BLaER1 treated with 17β-estradiol and CSF1 and Interleukin-3, amounts not matched to agents 10 nM and 100 nM (cell line): Measurements from ENCODE around the gene OTOA.
A peak's percentile ranks its signal among the peaks of the same experiment; 100 is the strongest.
"Not testable (repeated sequence)": the region's sequence is repeated elsewhere in the genome, so short reads cannot be mapped to it uniquely, and the experiment has no call there.

Experiments
- H3K27ac ChIP-seq, 11 experiments: shearing (Covaris generic); formaldehyde crosslinking; 2 replicates each; pipeline ENCODE4 v1.8.1; 2022
- H3K27me3 ChIP-seq, 11 experiments: shearing (Covaris generic); formaldehyde crosslinking; 2 replicates each; pipeline ENCODE4 v1.8.1; 2022
- H3K36me3 ChIP-seq, 11 experiments: shearing (Covaris generic); formaldehyde crosslinking; 2 replicates each; pipeline ENCODE4 v1.8.1; 2022
- H3K4me1 ChIP-seq, 10 experiments: shearing (Covaris generic); formaldehyde crosslinking; 2 replicates each; pipeline ENCODE4 v1.8.1; 2022
- H3K4me2 ChIP-seq, 11 experiments: shearing (Covaris generic); formaldehyde crosslinking; 2 replicates each; pipeline ENCODE4 v1.8.1; 2022
- H3K4me3 ChIP-seq, 10 experiments: shearing (Covaris generic); formaldehyde crosslinking; 2 replicates each; pipeline ENCODE4 v1.8.1; 2022
- H3K9ac ChIP-seq, 11 experiments: shearing (Covaris generic); formaldehyde crosslinking; 2 replicates each; pipeline ENCODE4 v1.8.1; 2022
- H3K9me3 ChIP-seq, 11 experiments: shearing (Covaris generic); formaldehyde crosslinking; replicated peaks in 1 of 11; 2 replicates each; pipeline ENCODE4 v1.8.1; 2022
- H4K20me1 ChIP-seq, 11 experiments: shearing (Covaris generic); formaldehyde crosslinking; 2 replicates each; pipeline ENCODE4 v1.8.1; 2022
- Cebpa-rat ChIP-seq, 11 experiments: shearing (Covaris generic); IDR thresholded peaks; 2 replicates each; pipeline ENCODE4 v1.8.1; 2022

Gene OTOA

DNA sequence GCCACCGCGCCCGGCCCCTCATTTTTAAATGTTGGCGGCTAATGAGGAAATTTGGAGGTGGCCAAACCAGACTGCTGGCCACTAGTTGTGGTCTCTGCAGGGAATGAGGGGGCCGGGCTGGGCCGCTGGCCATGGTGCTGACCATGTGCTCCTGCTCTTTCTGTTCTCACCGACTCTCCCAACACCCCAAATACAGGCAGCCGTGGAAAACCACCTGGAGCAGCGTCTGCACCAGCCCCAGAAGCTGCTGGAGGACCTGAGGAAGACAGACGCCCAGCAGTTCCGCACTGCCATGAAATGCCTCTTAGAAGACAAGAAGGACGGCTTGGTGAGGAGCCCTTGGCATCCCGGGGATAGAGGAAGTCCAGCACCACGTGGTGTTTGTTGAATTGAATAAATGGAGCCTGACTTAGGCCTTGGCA, 21.3 kb downstream of the OTOA start:
- Histone ChIP-seq H3K4me3 (no peak overlapping the region), H4K20me1 (no peaks in the 10 kb centered on the region), H3K27ac (no peak overlapping the region), H3K36me3 (no peaks in the 10 kb centered on the region), H3K4me1 (peaks cover 0 to 5% (median 0%) of the 10 kb centered on the region in 10 experiments; a peak in 2 of 20 replicates), H3K9ac (no peak overlapping the region), H3K27me3 (no peaks in the 10 kb centered on the region), H3K9me3 (peaks cover 0 to 10% (median 0%) of the 10 kb centered on the region in 11 experiments; a peak in 3 of 22 replicates), H3K4me2 (0 out of 22 replicates have a peak overlapping the region, but pooled peaks of 1 of the 11 experiments have one; percentile 8)
- TF ChIP-seq Cebpa-rat (IDR thresholded peaks at IDR 0.05): no peak

- TF ChIP-seq Cebpa-rat (IDR thresholded peaks at IDR 0.05): no peak
- Histone ChIP-seq H3K4me3 (no peak overlapping the region), H3K9me3 (peaks cover 0 to 10% (median 0%) of the 10 kb centered on the region in 11 experiments; a peak in 3 of 22 replicates)
Measured at GRCh38 chr16:21689107-21689506, 25.3 kb downstream of the OTOA start.

GRCh38 chr16:21690967-21691366, 27.2 kb downstream of the OTOA start:
- H3K9ac ChIP-seq, H3K27ac ChIP-seq, H3K4me1 ChIP-seq, H4K20me1 ChIP-seq, H3K4me3 ChIP-seq, H3K36me3 ChIP-seq, H3K4me2 ChIP-seq, H3K27me3 ChIP-seq: not testable (repeated sequence)
- peaks cover 0 to 10% (median 0%) of the 10 kb centered on the region in 11 experiments; a peak in 3 of 22 replicates for H3K9me3 ChIP-seq

More at GRCh38 chr16:21689107-21689506, 25.3 kb downstream of the OTOA start:
- Histone ChIP-seq H3K27me3 (no peaks in the 10 kb centered on the region), H3K4me2 (no peak overlapping the region), H3K36me3 (no peaks in the 10 kb centered on the region), H4K20me1 (no peaks in the 10 kb centered on the region), H3K27ac (no peak overlapping the region), H3K9ac (no peak overlapping the region), H3K4me1 (peaks cover 0 to 5% (median 0%) of the 10 kb centered on the region in 10 experiments; a peak in 1 of 20 replicates)

DNA sequence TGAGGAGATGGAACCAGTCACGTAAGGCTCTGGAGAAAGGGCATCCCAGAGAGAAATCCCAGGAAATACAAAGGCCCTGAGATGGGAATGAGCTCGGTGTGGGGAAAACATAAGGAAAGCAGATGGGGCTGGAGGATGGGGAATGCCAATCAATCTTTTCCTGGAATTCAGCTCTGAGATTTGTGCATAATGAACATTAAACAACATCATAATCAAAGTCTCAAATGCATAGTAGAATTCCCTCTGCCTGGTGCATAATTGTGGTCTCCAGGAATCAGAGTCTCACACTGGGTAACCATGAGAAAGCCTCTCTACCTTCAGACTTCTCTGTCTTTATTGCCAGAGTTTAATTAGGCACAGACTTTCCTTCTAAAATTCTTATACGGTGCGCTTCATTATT, 30.8 kb downstream of the OTOA start:
- H3K9ac ChIP-seq: no peak overlapping the region
- H3K27ac ChIP-seq: no peak overlapping the region
- TF ChIP-seq Cebpa-rat (IDR thresholded peaks at IDR 0.05): no peak
- no peaks in the 10 kb centered on the region for H3K36me3 ChIP-seq
- H3K4me3 ChIP-seq: no peak overlapping the region
- no peak overlapping the region for H3K4me2 ChIP-seq
- peaks cover 0 to 13% (median 0%) of the 10 kb centered on the region in 10 experiments; a peak in 5 of 20 replicates for H3K4me1 ChIP-seq
- H4K20me1 ChIP-seq: no peaks in the 10 kb centered on the region
- no peaks in the 10 kb centered on the region for H3K9me3 ChIP-seq
- no peaks in the 10 kb centered on the region for H3K27me3 ChIP-seq

GRCh38 chr16:21697032-21697431, 33.3 kb downstream of the OTOA start:
- no peaks in the 10 kb centered on the region for H3K27me3 ChIP-seq
- no peak overlapping the region for H3K27ac ChIP-seq
- H3K4me3 ChIP-seq: no peak overlapping the region
- H3K9me3 ChIP-seq: peaks cover 0 to 13% (median 4%) of the 10 kb centered on the region in 11 experiments; a peak in 11 of 22 replicates
- H3K4me1 ChIP-seq: peaks cover 0 to 13% (median 0%) of the 10 kb centered on the region in 10 experiments; a peak in 6 of 20 replicates
- no peaks in the 10 kb centered on the region for H4K20me1 ChIP-seq
- TF ChIP-seq Cebpa-rat (IDR thresholded peaks at IDR 0.05): no peak
- no peak overlapping the region for H3K4me2 ChIP-seq
- no peak overlapping the region for H3K9ac ChIP-seq
- no peaks in the 10 kb centered on the region for H3K36me3 ChIP-seq

DNA sequence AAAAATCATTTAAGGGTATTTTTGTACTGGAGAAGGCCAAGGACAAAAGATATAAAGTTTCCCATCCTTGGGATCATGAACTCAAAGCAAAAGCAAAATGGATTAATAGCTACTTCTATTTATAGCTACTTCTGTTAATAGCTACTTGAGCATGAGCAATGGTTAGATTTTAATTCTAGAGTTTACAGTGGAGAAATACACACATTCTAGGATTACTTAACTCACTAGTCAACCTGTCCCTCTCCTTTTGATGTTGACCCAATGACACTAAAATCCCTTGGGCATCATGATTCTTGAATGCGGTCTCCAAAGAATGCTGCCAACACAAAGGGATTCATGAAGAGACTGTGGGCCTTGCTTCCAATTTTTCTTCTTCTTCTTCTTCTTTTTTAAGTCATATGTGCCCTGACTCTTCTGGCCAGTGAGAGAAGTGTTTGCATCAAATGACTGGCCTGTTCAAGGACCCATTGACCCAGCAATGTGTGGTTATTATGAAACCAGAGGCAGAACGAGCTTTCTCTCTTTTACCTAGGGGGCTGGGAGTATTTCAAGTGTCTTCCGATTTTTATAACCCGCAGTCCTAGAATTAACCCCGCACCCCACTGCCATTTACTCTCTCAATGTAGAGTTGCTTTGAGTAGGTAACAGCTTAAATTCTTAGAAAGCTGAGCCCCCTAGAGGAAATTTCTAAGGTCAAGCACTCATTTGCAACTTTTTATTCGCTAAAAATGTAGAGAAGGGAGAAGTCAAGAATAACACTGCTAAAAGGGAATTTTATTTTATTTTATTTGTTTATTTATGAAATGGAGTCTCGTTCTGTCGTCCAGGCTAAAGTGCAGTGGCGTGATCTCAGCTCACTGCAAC, 34.6 kb downstream of the OTOA start:
- Histone ChIP-seq H3K27me3 (no peaks in the 10 kb centered on the region), H3K4me3 (no peak overlapping the region), H3K9ac (no peak overlapping the region), H3K9me3 (peaks cover 0 to 13% (median 4%) of the 10 kb centered on the region in 11 experiments; a peak in 11 of 22 replicates), H3K4me2 (peak overlapping the region in 2 of 11 experiments; percentile 14 to 28; a peak in 3 of 22 replicates), H4K20me1 (no peaks in the 10 kb centered on the region), H3K36me3 (no peaks in the 10 kb centered on the region), H3K4me1 (peaks cover under 1 to 25% (median 4%) of the 10 kb centered on the region in 10 experiments; a peak in 17 of 20 replicates), H3K27ac (no peak overlapping the region)
- TF ChIP-seq Cebpa-rat (IDR thresholded peaks at IDR 0.05): no peak

- Histone ChIP-seq H3K4me2 (no peak overlapping the region), H3K27me3 (no peaks in the 10 kb centered on the region), H3K4me3 (no peak overlapping the region), H3K4me1 (peaks cover 6 to 35% (median 13%) of the 10 kb centered on the region in 10 experiments; a peak in 17 of 20 replicates), H3K36me3 (no peaks in the 10 kb centered on the region), H3K9ac (no peak overlapping the region), H3K27ac (no peak overlapping the region), H3K9me3 (peaks cover 0 to 13% (median 4%) of the 10 kb centered on the region in 11 experiments; a peak in 11 of 22 replicates), H4K20me1 (no peaks in the 10 kb centered on the region)
- no peak for TF ChIP-seq Cebpa-rat (IDR thresholded peaks at IDR 0.05)
Measured at GRCh38 chr16:21701271-21701670, 37.5 kb downstream of the OTOA start.

- no peak for TF ChIP-seq Cebpa-rat (IDR thresholded peaks at IDR 0.05)
- H3K9me3 ChIP-seq: peaks cover 0 to 13% (median 4%) of the 10 kb centered on the region in 11 experiments; a peak in 11 of 22 replicates
Measured at GRCh38 chr16:21702276-21702675, 38.5 kb downstream of the OTOA start.

DNA sequence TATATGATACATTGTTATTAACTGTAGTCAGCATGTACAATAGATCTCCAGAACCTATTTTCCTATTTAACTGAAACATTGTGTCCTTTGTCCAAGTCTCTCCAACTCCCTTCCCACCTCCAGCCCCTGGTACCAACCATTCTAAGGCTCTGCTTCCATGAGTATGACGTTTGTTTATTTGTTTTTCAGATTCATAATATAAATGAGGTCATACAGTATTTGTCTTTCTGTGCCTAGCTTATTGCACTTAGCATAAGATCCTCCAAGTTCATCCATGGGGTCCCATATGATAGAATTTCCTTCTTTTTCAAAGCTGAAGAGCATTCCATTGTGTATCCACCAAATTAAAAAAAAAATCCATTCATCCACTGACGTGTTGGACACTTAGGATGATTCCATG, 39.4 kb downstream of the OTOA start:
- no peaks in the 10 kb centered on the region for H3K36me3 ChIP-seq
- peaks cover 6 to 33% (median 14%) of the 10 kb centered on the region in 10 experiments; a peak in 17 of 20 replicates for H3K4me1 ChIP-seq
- no peak overlapping the region for H3K4me3 ChIP-seq
- peak overlapping the region in 10 of 11 experiments; percentile 10 to 70 (median 57); a peak in 17 of 22 replicates for H3K4me2 ChIP-seq
- H3K9ac ChIP-seq: no peak overlapping the region
- H3K27me3 ChIP-seq: no peaks in the 10 kb centered on the region
- no peaks in the 10 kb centered on the region for H4K20me1 ChIP-seq
- no peak overlapping the region for H3K27ac ChIP-seq
- peaks cover 0 to 13% (median 4%) of the 10 kb centered on the region in 11 experiments; a peak in 11 of 22 replicates for H3K9me3 ChIP-seq
- no peak for TF ChIP-seq Cebpa-rat (IDR thresholded peaks at IDR 0.05)

More at GRCh38 chr16:21702276-21702675, 38.5 kb downstream of the OTOA start:
- peaks cover 6 to 35% (median 13%) of the 10 kb centered on the region in 10 experiments; a peak in 17 of 20 replicates for H3K4me1 ChIP-seq
- H4K20me1 ChIP-seq: no peaks in the 10 kb centered on the region
- H3K9ac ChIP-seq: no peak overlapping the region
- H3K36me3 ChIP-seq: no peaks in the 10 kb centered on the region
- no peaks in the 10 kb centered on the region for H3K27me3 ChIP-seq
- H3K4me3 ChIP-seq: no peak overlapping the region
- H3K27ac ChIP-seq: no peak overlapping the region
- peak overlapping the region in 2 of 11 experiments; percentile 10 to 70; a peak in 3 of 22 replicates for H3K4me2 ChIP-seq
